GM12801 (cell line): Measurements from ENCODE around the gene TMEM256.

Experiments
- TF ChIP-seq, protein P1 (sequence below): IDR thresholded peaks from one replicate; pipeline ENCODE4 v1.5.1; 2011; ENCODE audit warnings: control low read depth; ENCODE audit not compliant: insufficient read length; ENCODE audit errors: extremely low read depth

Gene TMEM256

DNA sequence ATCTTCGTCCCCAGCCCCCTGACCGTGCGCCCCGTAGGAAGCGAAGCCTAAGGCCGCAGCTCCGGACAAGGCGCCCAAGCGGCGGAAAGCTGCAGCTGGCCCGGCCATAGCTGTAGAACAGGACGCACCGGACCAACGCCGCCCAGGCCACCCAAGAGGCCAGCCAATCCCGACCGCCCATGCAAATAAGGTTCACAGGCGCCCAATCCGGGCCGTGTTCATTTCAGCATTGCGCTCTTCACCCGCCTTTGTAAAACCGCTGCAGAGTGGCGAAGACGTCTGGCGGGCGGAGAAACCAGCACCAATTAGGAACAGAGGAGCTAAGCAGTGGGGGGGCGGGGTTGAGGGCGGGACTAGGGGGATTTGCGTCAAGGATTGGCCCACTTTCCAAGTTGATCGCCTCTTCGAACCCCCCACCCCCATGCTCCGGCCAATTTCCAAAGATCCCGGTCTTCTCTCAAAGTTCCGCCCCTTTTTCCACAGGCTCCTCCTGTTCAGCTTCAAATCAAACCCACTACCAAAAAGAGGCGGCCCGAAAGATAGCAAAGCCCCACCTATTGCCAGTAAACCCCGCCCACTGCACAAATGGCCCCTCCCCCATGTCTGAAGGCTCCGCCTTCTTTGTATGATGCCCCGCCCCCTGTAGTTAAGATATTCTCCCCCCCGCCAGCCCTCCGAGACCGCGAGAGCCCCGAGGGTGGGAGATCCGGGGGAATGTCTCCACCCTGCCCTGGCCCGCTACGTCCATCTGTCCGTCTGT is at the start of gene TMEM256:
TMEM256 (minus strand) TSS at position 121 of the 760 bp plus-strand sequence; CDS start at position 108, 13 bp downstream.
- TF ChIP-seq, protein P1, sequence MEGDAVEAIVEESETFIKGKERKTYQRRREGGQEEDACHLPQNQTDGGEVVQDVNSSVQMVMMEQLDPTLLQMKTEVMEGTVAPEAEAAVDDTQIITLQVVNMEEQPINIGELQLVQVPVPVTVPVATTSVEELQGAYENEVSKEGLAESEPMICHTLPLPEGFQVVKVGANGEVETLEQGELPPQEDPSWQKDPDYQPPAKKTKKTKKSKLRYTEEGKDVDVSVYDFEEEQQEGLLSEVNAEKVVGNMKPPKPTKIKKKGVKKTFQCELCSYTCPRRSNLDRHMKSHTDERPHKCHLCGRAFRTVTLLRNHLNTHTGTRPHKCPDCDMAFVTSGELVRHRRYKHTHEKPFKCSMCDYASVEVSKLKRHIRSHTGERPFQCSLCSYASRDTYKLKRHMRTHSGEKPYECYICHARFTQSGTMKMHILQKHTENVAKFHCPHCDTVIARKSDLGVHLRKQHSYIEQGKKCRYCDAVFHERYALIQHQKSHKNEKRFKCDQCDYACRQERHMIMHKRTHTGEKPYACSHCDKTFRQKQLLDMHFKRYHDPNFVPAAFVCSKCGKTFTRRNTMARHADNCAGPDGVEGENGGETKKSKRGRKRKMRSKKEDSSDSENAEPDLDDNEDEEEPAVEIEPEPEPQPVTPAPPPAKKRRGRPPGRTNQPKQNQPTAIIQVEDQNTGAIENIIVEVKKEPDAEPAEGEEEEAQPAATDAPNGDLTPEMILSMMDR: no peak

DNA sequence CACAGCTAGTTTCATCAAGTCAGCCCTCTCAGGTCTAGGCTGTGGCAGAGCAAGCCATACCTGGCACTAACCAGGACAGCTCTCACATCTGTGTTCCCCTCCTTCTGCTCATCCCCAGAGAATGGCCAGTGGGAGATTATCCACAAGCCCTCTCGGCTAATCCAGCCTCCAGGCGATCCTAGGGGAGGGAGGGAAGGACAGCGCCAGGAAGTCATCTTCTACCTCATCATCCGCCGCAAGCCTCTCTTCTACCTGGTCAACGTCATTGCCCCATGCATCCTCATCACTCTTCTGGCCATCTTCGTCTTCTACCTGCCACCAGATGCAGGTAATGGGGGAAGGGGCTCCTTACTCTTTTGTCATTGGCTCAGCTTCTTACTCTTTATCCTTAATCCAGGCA is 44.6 kb upstream of the TMEM256 start:
- TF ChIP-seq, protein P1: no peak

DNA sequence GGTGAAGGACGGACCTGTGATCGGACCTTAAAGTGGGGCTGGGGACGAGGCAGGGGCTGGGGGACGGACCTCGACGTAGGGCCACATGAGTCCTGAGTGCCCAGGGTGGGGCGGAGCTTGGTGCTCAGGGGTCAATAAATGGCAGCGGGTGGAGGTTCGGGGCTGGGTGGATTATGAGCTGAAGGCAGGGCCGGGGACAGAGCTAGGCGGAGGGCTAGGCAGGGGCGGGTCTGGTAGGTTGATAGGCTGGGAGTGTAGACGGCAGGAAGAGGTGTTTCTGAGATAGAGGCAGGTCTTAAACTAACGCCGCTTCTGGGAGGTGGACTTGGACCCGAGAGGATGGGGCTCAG is 41.7 kb upstream of the TMEM256 start:
- TF ChIP-seq, protein P1: no peak

DNA sequence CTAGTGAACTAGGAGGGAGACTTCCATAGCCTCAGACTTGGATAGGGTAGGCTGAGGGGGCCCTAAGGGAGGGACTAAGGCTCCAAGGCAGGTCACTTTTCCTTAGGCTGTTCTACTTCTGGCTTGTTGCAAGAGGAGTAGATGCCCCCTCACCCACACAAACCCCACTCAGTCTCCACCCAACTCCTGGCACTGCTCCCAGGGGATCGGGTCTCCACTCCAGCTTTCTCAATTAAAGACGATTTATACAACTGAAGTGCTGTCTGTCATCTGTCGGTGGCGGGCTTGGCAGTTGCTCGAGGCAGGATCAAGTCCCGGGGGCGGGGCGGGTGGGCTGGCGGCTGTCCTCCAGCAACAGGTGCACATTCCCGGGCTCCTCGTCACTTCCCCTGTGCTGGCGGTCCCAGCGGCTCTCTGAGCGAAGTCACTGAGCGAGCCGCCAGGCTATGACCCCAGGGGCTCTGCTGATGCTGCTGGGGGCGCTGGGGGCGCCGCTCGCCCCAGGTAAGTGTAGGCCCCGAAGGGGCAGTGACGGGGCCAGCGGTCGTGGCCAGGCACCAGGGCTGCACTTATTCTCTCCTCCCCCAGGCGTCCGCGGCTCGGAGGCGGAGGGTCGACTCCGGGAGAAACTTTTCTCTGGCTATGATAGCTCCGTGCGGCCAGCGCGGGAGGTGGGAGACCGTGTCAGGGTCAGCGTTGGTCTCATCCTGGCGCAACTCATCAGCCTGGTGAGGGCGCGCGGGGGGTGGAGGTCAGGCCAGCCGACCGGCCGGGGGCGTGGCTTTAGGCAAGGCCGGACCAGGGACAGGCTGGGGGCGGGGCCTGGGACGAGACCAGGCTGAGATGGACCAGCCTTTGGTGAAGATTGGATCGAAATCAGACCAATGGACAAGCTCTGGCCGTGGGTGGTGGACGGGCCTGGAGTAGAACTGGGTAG is 41.1 kb upstream of the TMEM256 start, which contains the start of gene CHRNB1:
CHRNB1 (plus strand) TSS at position 380 of the 937 bp plus-strand sequence; CDS start at position 447, 67 bp downstream.
- TF ChIP-seq, protein P1: no peak

DNA sequence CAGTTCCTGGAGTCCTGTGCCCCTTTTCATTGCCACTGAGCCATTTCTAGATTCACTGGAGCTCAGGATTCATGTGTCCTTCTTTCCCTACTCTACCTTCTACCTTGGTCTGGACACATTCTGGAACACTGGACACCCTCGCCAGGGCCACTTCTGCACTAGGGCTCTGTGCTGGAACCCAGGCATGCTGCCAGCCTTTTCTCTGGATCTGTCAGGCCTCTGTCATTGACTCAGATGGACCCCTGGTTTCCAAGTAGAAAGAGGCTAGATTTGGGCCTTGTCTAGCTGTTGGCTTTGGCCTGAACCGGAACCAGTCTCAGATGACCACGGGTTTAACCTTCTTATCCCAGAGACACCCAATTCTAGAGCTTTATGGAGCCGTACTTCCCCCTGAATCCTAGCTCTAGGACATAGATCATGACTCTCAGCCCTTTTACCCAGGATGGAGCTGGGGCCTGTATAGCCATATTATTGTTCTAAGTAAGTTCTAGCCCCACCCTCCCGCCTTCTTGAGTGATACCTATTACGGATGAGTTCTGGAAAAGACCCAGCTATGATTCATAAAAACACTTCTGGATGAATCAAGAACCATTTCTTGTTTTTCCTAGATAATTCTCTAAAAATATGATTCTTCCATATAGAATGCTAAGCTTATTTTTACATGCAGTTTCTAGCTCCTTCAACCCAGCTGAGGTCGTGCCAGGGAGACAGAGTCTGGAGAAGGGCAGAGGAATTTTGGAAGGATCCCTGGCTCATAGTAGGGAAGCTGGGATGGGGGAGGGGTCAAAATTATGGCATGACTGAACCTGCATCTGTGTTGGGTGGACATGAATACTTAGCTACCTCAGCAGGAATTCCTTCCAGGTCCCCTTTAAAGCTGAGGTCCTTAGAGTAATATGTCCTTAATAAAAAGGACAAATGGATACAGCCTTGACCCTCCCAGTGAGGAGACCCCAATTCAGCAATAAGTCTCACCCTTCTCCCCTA is 39.9 kb upstream of the TMEM256 start:
- TF ChIP-seq, protein P1: no peak

DNA sequence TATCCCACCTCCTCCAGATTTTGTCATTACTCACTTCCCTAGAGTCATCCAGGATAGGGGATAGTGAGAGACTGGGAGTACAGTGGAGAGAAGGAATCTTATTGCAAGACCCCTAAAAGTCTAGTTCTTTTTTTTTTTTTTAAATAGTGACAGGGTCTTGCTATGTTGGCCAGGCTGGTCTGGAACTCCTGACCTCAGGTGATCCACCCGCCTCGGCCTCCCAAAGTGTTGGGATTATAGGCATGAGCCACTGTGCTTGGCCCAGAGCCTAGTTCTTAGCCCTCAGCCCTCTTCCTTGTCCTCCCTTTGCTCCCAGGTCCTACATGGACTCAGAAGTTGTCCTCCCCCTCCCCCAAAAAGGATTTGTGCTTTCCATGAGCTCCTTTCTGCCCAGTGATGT is 38.2 kb upstream of the TMEM256 start:
- TF ChIP-seq, protein P1: no peak
